Amniotic stem cell (primary cell): ENCODE data around the gene MSRB3.

Source experiments
- DNase-seq: peaks from one replicate; lab custom pipeline; 2025; lab: John Stamatoyannopoulos, UW

MSRB3 gene

GRCh38 chr12:65499167-65499566 is 220.7 kb downstream of the MSRB3 start:
- no peak for DNase-seq

GRCh38 chr12:65500091-65500900 is 221.8 kb downstream of the MSRB3 start:
- no peak for DNase-seq

GRCh38 chr12:65501093-65501621 is 222.7 kb downstream of the MSRB3 start:
- DNase-seq: no peak

GRCh38 chr12:65501935-65502334 is 223.5 kb downstream of the MSRB3 start:
- DNase-seq: no peak

GRCh38 chr12:65504417-65504816 is 225.9 kb downstream of the MSRB3 start:
- DNase-seq: no peak

GRCh38 chr12:65505386-65506121 is 227.1 kb downstream of the MSRB3 start:
- DNase-seq: no peak

GRCh38 chr12:65508276-65509035 is 230.0 kb downstream of the MSRB3 start:
- no peak for DNase-seq

- DNase-seq: no peak
Observed at GRCh38 chr12:65510007-65510406, 231.5 kb downstream of the MSRB3 start.

GRCh38 chr12:65510584-65511050 is 232.1 kb downstream of the MSRB3 start:
- no peak for DNase-seq

- DNase-seq: no peak
Observed at GRCh38 chr12:65511134-65511834, 232.8 kb downstream of the MSRB3 start.

- no peak for DNase-seq
Observed at GRCh38 chr12:65511912-65512311, 233.4 kb downstream of the MSRB3 start.
